ENCODE measurements around the gene AUTS2. TPM values are rescaled to one million over a fixed set of nuclear protein-coding genes. Genes with fewer than 3 reads are reported as not detected.

AUTS2 gene
- total and polyA plus RNA-seq, 10 of the 15 experiments (the other 5 are each of a cell fraction or from before 2014, with no cell fraction given) = 6.4 to 55.6 (median 21.6) TPM

- H3K79me2 ChIP-seq (ENCODE audit: control insufficient read depth, insufficient read depth, low read length) = no peaks in the 10 kb centered on the region; the same call in none of the 2 replicates
- ChIA-PET POLR2A (no interaction called here), RAD21 (ENCODE audit: unreplicated experiment) (interaction anchor here (1.4 kb wide), 1 partner anchor 11 kb away, joined by 4 read pairs; no protein-coding TSS in a partner anchor), SMC1A (ENCODE audit: uncharacterized antibody, unreplicated experiment) (interaction anchor here (0.8 to 2.1 kb wide), 4 partner anchors 10 to 20 kb away, joined by 3 to 7 read pairs (median 4); no protein-coding TSS in a partner anchor), CTCF (interaction anchor here (0.6 to 3.4 kb wide), 2 partner anchors 9 to 12 kb away, joined by 3 to 15 read pairs; no protein-coding TSS in a partner anchor)
- H3K9ac ChIP-seq (ENCODE audit: control insufficient read depth, insufficient read depth, low read length) = no peak overlapping the region
- DNase-seq (ENCODE audit: low read depth, low spot score) = no peak
- no TSS peak for BruUV-seq (replicated peaks)
- no peaks in the 10 kb centered on the region for H3K36me3 ChIP-seq (ENCODE audit: control insufficient read depth in 2 of 2, insufficient read depth in 2 of 2, low read length in 1 of 2)
- in situ Hi-C loops (cut with MboI) = no loop called here
- H4K20me1 ChIP-seq (ENCODE audit: control insufficient read depth, insufficient read depth) = no peaks in the 10 kb centered on the region
- no peak overlapping the region for H3K27ac ChIP-seq (ENCODE audit: control insufficient read depth, insufficient read depth)
- no peak overlapping the region for H3K4me3 ChIP-seq
- no peak overlapping the region for H3K4me2 ChIP-seq (ENCODE audit: control insufficient read depth, insufficient read depth)
- FAIRE-seq = no peak
- H2AFZ ChIP-seq (ENCODE audit: control insufficient read depth, low read depth, low read length) = no peak overlapping the region
- intact Hi-C loops (cut with micrococcal nuclease; ENCODE audit: unreplicated experiment) = no loop called here
- H3K27me3 ChIP-seq (replicated peaks in 1 of 2; ENCODE audit: control insufficient read depth in 2 of 2, insufficient read depth in 2 of 2, low read length in 1 of 2) = no peaks in the 10 kb centered on the region
- H3K4me1 ChIP-seq (ENCODE audit: control insufficient read depth, insufficient read depth, low read length) = peaks cover 16% of the 10 kb centered on the region
- TF ChIP-seq ETV6 (conservative IDR thresholded peaks at IDR 0.05 in 1 of 2, IDR thresholded peaks at IDR 0.05 in 1 of 2; ENCODE audit: borderline replicate concordance in 1 of 2, low read depth in 1 of 2) (no peak), MYC (IDR thresholded peaks at IDR 0.05; ENCODE audit: insufficient read depth, insufficient read length, insufficient replicate concordance, low read length, severe bottlenecking) (no peak), ZNF384 (IDR thresholded peaks at IDR 0.05; ENCODE audit: borderline replicate concordance, low read depth, low read length) (no peak), RFX5 (IDR thresholded peaks at IDR 0.05; ENCODE audit: low read depth, low read length) (no peak), SMAD5 (IDR thresholded peaks at IDR 0.05; ENCODE audit: low read depth) (no peak), EED (IDR thresholded peaks at IDR 0.05; ENCODE audit: low read depth) (no peak), ZNF24 (IDR thresholded peaks at IDR 0.05) (no peak), ASH2L (IDR thresholded peaks at IDR 0.05; ENCODE audit: borderline replicate concordance, low read depth) (no peak), SMC3 (IDR thresholded peaks at IDR 0.05; ENCODE audit: borderline replicate concordance, low read length) (no peak), BRCA1 (IDR thresholded peaks at IDR 0.05; ENCODE audit: low read depth, low read length) (no peak), ZNF207 (IDR thresholded peaks at IDR 0.05; ENCODE audit: borderline replicate concordance) (no peak)
- TF ChIP-seq, protein P1, sequence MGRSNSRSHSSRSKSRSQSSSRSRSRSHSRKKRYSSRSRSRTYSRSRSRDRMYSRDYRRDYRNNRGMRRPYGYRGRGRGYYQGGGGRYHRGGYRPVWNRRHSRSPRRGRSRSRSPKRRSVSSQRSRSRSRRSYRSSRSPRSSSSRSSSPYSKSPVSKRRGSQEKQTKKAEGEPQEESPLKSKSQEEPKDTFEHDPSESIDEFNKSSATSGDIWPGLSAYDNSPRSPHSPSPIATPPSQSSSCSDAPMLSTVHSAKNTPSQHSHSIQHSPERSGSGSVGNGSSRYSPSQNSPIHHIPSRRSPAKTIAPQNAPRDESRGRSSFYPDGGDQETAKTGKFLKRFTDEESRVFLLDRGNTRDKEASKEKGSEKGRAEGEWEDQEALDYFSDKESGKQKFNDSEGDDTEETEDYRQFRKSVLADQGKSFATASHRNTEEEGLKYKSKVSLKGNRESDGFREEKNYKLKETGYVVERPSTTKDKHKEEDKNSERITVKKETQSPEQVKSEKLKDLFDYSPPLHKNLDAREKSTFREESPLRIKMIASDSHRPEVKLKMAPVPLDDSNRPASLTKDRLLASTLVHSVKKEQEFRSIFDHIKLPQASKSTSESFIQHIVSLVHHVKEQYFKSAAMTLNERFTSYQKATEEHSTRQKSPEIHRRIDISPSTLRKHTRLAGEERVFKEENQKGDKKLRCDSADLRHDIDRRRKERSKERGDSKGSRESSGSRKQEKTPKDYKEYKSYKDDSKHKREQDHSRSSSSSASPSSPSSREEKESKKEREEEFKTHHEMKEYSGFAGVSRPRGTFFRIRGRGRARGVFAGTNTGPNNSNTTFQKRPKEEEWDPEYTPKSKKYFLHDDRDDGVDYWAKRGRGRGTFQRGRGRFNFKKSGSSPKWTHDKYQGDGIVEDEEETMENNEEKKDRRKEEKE (IDR thresholded peaks at IDR 0.05) = no peak
- ATAC-seq = no peak
- 77% methylated on average over 3 of the region's 3 CpGs for WGBS (ENCODE audit: insufficient coverage, insufficient replicate concordance, low lambda C conversion rate, missing lambda C conversion rate)
- no peaks in the 10 kb centered on the region; the same call in 2 of the 3 replicates for H3K9me3 ChIP-seq (replicated peaks; ENCODE audit: control insufficient read depth, insufficient read depth, low read length)
Measured at GRCh38 chr7:69951458-69951857, 353.2 kb downstream of the AUTS2 start.

Data from GM12878 (cell line).